Mammary epithelial cell (primary cell): ENCODE data around the gene MIS18BP1.

Source experiments
- EZH2 ChIP-seq: IDR thresholded peaks from 2 replicates; pipeline ENCODE4 v1.6.1; 2012; ENCODE audit warnings: low read length, inconsistent platforms, borderline replicate concordance
- TF ChIP-seq, protein P1 (sequence below), 2 donors: IDR thresholded peaks in 1 of 2; conservative IDR thresholded peaks in 1 of 2; 2 replicates each; pipeline ENCODE4 v1.5.1; 2011 to 2012; ENCODE audit warnings: inconsistent platforms in 2 of 2, low read length in 2 of 2, mild to moderate bottlenecking in 2 of 2, control low read depth in 1 of 2, low read depth in 1 of 2; ENCODE audit not compliant: insufficient read depth in 1 of 2; ENCODE audit errors: extremely low read depth in 1 of 2

DNA sequence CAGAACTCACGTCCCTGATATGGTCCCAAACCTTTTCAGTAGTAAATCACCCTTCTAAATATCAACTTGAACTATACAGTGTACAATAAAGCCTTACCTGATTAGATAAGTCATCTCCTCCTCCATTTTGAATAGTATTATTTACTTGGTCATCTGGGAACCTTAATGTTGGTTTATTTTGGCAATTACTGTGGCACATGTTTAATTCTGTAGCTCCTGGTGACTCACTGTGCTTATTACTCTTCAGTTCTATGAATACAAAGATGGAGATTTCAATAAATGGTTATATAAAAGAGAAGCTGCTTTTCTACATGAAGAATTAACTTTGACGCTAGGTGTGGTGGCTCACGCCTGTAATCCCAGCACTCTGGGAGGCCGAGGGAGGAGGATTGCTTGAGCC lies 25.4 kb downstream of the MIS18BP1 start:
- TF ChIP-seq, protein P1, sequence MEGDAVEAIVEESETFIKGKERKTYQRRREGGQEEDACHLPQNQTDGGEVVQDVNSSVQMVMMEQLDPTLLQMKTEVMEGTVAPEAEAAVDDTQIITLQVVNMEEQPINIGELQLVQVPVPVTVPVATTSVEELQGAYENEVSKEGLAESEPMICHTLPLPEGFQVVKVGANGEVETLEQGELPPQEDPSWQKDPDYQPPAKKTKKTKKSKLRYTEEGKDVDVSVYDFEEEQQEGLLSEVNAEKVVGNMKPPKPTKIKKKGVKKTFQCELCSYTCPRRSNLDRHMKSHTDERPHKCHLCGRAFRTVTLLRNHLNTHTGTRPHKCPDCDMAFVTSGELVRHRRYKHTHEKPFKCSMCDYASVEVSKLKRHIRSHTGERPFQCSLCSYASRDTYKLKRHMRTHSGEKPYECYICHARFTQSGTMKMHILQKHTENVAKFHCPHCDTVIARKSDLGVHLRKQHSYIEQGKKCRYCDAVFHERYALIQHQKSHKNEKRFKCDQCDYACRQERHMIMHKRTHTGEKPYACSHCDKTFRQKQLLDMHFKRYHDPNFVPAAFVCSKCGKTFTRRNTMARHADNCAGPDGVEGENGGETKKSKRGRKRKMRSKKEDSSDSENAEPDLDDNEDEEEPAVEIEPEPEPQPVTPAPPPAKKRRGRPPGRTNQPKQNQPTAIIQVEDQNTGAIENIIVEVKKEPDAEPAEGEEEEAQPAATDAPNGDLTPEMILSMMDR (conservative IDR thresholded peaks at IDR 0.05 in 1 of 2, IDR thresholded peaks at IDR 0.05 in 1 of 2; ENCODE audit: extremely low read depth in 1 of 2, insufficient read depth in 1 of 2, low read depth in 1 of 2, low read length in 2 of 2) = no peak
- no peak for TF ChIP-seq EZH2
